Measurements from ENCODE around the gene RPS2. TPM values are rescaled to one million over a fixed set of nuclear protein-coding genes. Genes with fewer than 3 reads are reported as not detected.

RPS2 gene
- total RNA-seq, 2 donors from 2014 or later = 2,300 to 2,472 TPM

- no peak within 1 kb of the TSS for H3K27ac ChIP-seq
- no peak for TF ChIP-seq CTCF (IDR thresholded peaks at IDR 0.05)
- TF ChIP-seq POLR2A (IDR thresholded peaks at IDR 0.05) = no peak
- ATAC-seq (no peak), DNase-seq (no peak)
- no peaks in the 10 kb centered on the region for H3K36me3 ChIP-seq (replicated peaks in 1 of 2; ENCODE audit: insufficient read depth in 1 of 2, low read depth in 2 of 2)
- H3K4me3 ChIP-seq = no peak within 1 kb of the TSS
- intact Hi-C loops (cut with DNase I) = no loop called here
- peaks cover 0 to 40% of the 10 kb centered on the region in 2 donors for H3K27me3 ChIP-seq
- no peaks in the 10 kb centered on the region for H3K9me3 ChIP-seq
- 6 to 17% methylated on average over 13 to 60 of the region's 71 CpGs for WGBS, 2 donors
- H3K4me1 ChIP-seq = peaks cover 20% of the 10 kb centered on the region
These were observed 46.0 kb downstream of the RPS2 start, which contains the start of gene HS3ST6 for GRCh38 chr16:1918351-1919326. Gene HS3ST6, minus strand, starts transcription at chr16:1918415. Its CDS starts 92 bp downstream, at chr16:1918323.

- ATAC-seq = no peak
- no peak overlapping the region for H3K27ac ChIP-seq
- DNase-seq = no peak
- H3K27me3 ChIP-seq = peaks cover 0 to 40% of the 10 kb centered on the region in 2 donors
- no peaks in the 10 kb centered on the region for H3K36me3 ChIP-seq (replicated peaks in 1 of 2; ENCODE audit: insufficient read depth in 1 of 2, low read depth in 2 of 2)
- no peak overlapping the region for H3K4me3 ChIP-seq
- TF ChIP-seq POLR2A (IDR thresholded peaks at IDR 0.05) = no peak
- no peak for TF ChIP-seq CTCF (IDR thresholded peaks at IDR 0.05)
- H3K4me1 ChIP-seq = peaks cover 25% of the 10 kb centered on the region
- no peaks in the 10 kb centered on the region for H3K9me3 ChIP-seq
- 1% methylated on average over 70 of the region's 81 CpGs; no CpG with 5 or more reads in 1 of the 2 donors for WGBS, 2 donors
- intact Hi-C loops (cut with DNase I) = no loop called here
These were observed 46.8 kb downstream of the RPS2 start for GRCh38 chr16:1917665-1918350.

GRCh38 chr16:1917056-1917664 is 47.5 kb downstream of the RPS2 start:
- WGBS, 2 donors = 16 to 31% methylated on average over 6 to 22 of the region's 22 CpGs
- H3K4me3 ChIP-seq = no peak overlapping the region
- H3K4me1 ChIP-seq = peaks cover 25% of the 10 kb centered on the region
- no peak for ATAC-seq
- no peaks in the 10 kb centered on the region for H3K9me3 ChIP-seq
- intact Hi-C loops (cut with DNase I) = no loop called here
- peaks cover 0 to 40% of the 10 kb centered on the region in 2 donors for H3K27me3 ChIP-seq
- DNase-seq = no peak
- TF ChIP-seq POLR2A (IDR thresholded peaks at IDR 0.05) = no peak
- H3K27ac ChIP-seq = no peak overlapping the region
- H3K36me3 ChIP-seq (replicated peaks in 1 of 2; ENCODE audit: insufficient read depth in 1 of 2, low read depth in 2 of 2) = no peaks in the 10 kb centered on the region

- Histone ChIP-seq H3K27ac (no peak overlapping the region), H3K27me3 (peaks cover 0 to 40% of the 10 kb centered on the region in 2 donors), H3K4me1 (peaks cover 25% of the 10 kb centered on the region), H3K9me3 (no peaks in the 10 kb centered on the region), H3K4me3 (no peak overlapping the region), H3K36me3 (replicated peaks in 1 of 2; ENCODE audit: insufficient read depth in 1 of 2, low read depth in 2 of 2) (no peaks in the 10 kb centered on the region)
- TF ChIP-seq POLR2A (IDR thresholded peaks at IDR 0.05) = no peak
- TF ChIP-seq CTCF (IDR thresholded peaks at IDR 0.05) = no peak
- intact Hi-C loops (cut with DNase I) = no loop called here
- WGBS, 2 donors = 34 to 36% methylated on average over 5 of the region's 5 CpGs
- ATAC-seq (no peak), DNase-seq (no peak)
These were observed 48.0 kb downstream of the RPS2 start for GRCh38 chr16:1916640-1916990.

Measured in body of pancreas (tissue), 4 donors.